GM12878 (cell line): ENCODE data around the gene LENG9. TPM values are rescaled to one million over a fixed set of nuclear protein-coding genes. Genes with fewer than 3 reads are reported as not detected.

Experiments
- ATAC-seq: fragments of 200-7000 bp; cut with Tn5 transposase; 3 replicates; pipeline ENCODE4 v1.9.1; 2020; ENCODE audit warnings: mild to moderate bottlenecking, moderate library complexity
- BruUV-seq: library from RNA; stranded (reverse); fragments of 400-500 nt; replicated peaks from 2 replicates; lab custom pipeline; 2021; lab: Mats Ljungman, UMichigan
- CTCF ChIA-PET: fragments of 300-600 bp; sonication (Branson Sonifier 250); formaldehyde crosslinking; extraction: SDS; loops from one replicate; lab custom pipeline; 2021; ENCODE audit warnings: inconsistent platforms; lab: Yijun Ruan, JAX
- POLR2A ChIA-PET: fragments of 350-600 bp; formaldehyde crosslinking; extraction: SDS; loops from one replicate; lab custom pipeline; 2021; ENCODE audit warnings: inconsistent platforms; lab: Charles Lee
- RAD21 ChIA-PET: fragments of 300-600 bp; sonication (Branson Sonifier 250); formaldehyde crosslinking; loops from one replicate; lab custom pipeline; 2023; ENCODE audit warnings: antibody characterized with exemption; ENCODE audit not compliant: unreplicated experiment; lab: Charles Lee
- SMC1A ChIA-PET: fragments of 300-600 bp; sonication (Branson Sonifier 250); formaldehyde crosslinking; loops from one replicate; lab custom pipeline; 2023; ENCODE audit not compliant: unreplicated experiment, uncharacterized antibody; lab: Charles Lee
- DNase-seq: peaks from one replicate; pipeline ENCODE4 v3.0.0-alpha.2; 2011; ENCODE audit warnings: low read depth, low spot score
- FAIRE-seq: peaks from 3 replicates; lab custom pipeline; 2011; peaks lifted over from hg19 to GRCh38; lab: Jason Lieb, UNC
- H2AFZ ChIP-seq: 2 replicates; pipeline ENCODE4 v1.6.0; 2011; ENCODE audit warnings: low read depth, low read length, control low read depth; ENCODE audit not compliant: control insufficient read depth
- H3K27ac ChIP-seq: 2 replicates; pipeline ENCODE4 v1.5.1; 2011; ENCODE audit warnings: control low read depth; ENCODE audit not compliant: control insufficient read depth, insufficient read depth
- H3K27me3 ChIP-seq, 2 experiments: replicated peaks in 1 of 2; 2 replicates each; pipeline versions ENCODE4 v1.6.0 to v1.6.1; 2011; ENCODE audit warnings: low read length in 1 of 2; ENCODE audit not compliant: control insufficient read depth in 2 of 2, insufficient read depth in 2 of 2
- H3K36me3 ChIP-seq, 2 experiments: 2 replicates each; pipeline ENCODE4 v1.5.1; 2011; ENCODE audit warnings: low read length in 1 of 2; ENCODE audit not compliant: control insufficient read depth in 2 of 2, insufficient read depth in 2 of 2
- H3K4me1 ChIP-seq: 2 replicates; pipeline ENCODE4 v1.6.1; 2011; ENCODE audit warnings: mild to moderate bottlenecking, low read length, moderate library complexity, mixed read lengths; ENCODE audit not compliant: control insufficient read depth, insufficient read depth
- H3K4me2 ChIP-seq: 2 replicates; pipeline ENCODE4 v1.6.0; 2011; ENCODE audit warnings: control low read depth; ENCODE audit not compliant: control insufficient read depth, insufficient read depth
- H3K4me3 ChIP-seq: fragments of 200-600 bp; sonication (generic); 2 replicates; pipeline ENCODE4 v1.5.1; 2016
- H3K79me2 ChIP-seq: 2 replicates; pipeline ENCODE4 v1.6.0; 2011; ENCODE audit warnings: low read length; ENCODE audit not compliant: control insufficient read depth, insufficient read depth
- H3K9ac ChIP-seq: 2 replicates; pipeline ENCODE4 v1.8.0; 2011; ENCODE audit warnings: low read length, control low read depth, mixed read lengths; ENCODE audit not compliant: control insufficient read depth, insufficient read depth
- H3K9me3 ChIP-seq: replicated peaks from 3 replicates; pipeline ENCODE4 v1.5.1; 2011; ENCODE audit warnings: mild to moderate bottlenecking, low read length; ENCODE audit not compliant: control insufficient read depth, insufficient read depth
- H4K20me1 ChIP-seq: 2 replicates; pipeline ENCODE4 v1.6.0; 2011; ENCODE audit not compliant: control insufficient read depth, insufficient read depth
- ASH2L ChIP-seq: fragments of 300-600, 200-600 bp; sonication (generic); IDR thresholded peaks from 2 replicates; pipeline ENCODE4 v1.6.1; 2017; ENCODE audit warnings: low read depth, mild to moderate bottlenecking, borderline replicate concordance
- MTA3 ChIP-seq: IDR thresholded peaks from 2 replicates; pipeline ENCODE4 v1.6.1; 2012; ENCODE audit warnings: low read length, inconsistent platforms, borderline replicate concordance
- MXI1 ChIP-seq: fragments of 150-350 bp; IDR thresholded peaks from 2 replicates; pipeline ENCODE4 v1.6.1; 2011; ENCODE audit warnings: low read depth, mild to moderate bottlenecking, inconsistent platforms, low read length, improper control_type of control experiment
- MYC ChIP-seq: IDR thresholded peaks from 2 replicates; pipeline ENCODE4 v1.6.1; 2011; ENCODE audit warnings: mild to moderate bottlenecking, low read length, moderate library complexity, inconsistent platforms; ENCODE audit not compliant: insufficient read depth, insufficient replicate concordance, insufficient read length, severe bottlenecking
- RCOR1 ChIP-seq: conservative IDR thresholded peaks from 2 replicates; pipeline ENCODE4 v1.6.1; 2012; ENCODE audit warnings: low read depth, low read length, improper control_type of control experiment
- SP1 ChIP-seq: IDR thresholded peaks from one replicate; pipeline ENCODE4 v1.6.1; 2011; ENCODE audit warnings: low read depth, low read length
- STAT3 ChIP-seq: IDR thresholded peaks from 2 replicates; pipeline ENCODE4 v1.6.1; 2011; ENCODE audit warnings: low read depth, low read length, improper control_type of control experiment
- TCF12 ChIP-seq: IDR thresholded peaks from 2 replicates; pipeline ENCODE4 v1.6.1; 2011; ENCODE audit warnings: low read depth, mild to moderate bottlenecking, low read length
- TCF3 ChIP-seq: IDR thresholded peaks from 2 replicates; pipeline ENCODE4 v1.6.1; 2012; ENCODE audit warnings: low read depth, mild to moderate bottlenecking, low read length, borderline replicate concordance; ENCODE audit not compliant: insufficient read depth
- YBX1 ChIP-seq: fragments of 450-650 bp; IDR thresholded peaks from 2 replicates; pipeline ENCODE4 v1.6.1; 2016; ENCODE audit warnings: antibody characterized with exemption
- WGBS: methylation state at CpG from one replicate; pipeline ENCODE4 v1.1.6; 2016; ENCODE audit warnings: low lambda C conversion rate; ENCODE audit not compliant: insufficient replicate concordance, insufficient coverage; ENCODE audit errors: missing lambda C conversion rate; 5-methylcytosine and 5-hydroxymethylcytosine counted together
- in situ Hi-C: fragments of 300-500 bp; cut with MboI; formaldehyde crosslinking; loops from 9 replicates; pipeline ENCODE4 v1.14.3; 2018; ENCODE audit warnings: mixed read lengths
- intact Hi-C: fragments of 100-400 bp; cut with micrococcal nuclease; formaldehyde crosslinking; loops from one replicate; pipeline ENCODE4 v1.14.2; 2022; ENCODE audit not compliant: unreplicated experiment
- polyA plus RNA-seq, 11 experiments: library from polyadenylated mRNA; depleted of rRNA in 4 of 11; unstranded in 6 of 11; stranded (reverse) in 5 of 11; fragments of >200 nt; fragmentation: Nextera tagmentation in 4 of 11; fragmentation: Illumina TruSeq in 1 of 11; extraction: Ambion mirVana in 4 of 11; extraction: Trizol in 1 of 11; gene quantifications; 1 replicate in 1 of 11; 2 replicates in 10 of 11; pipeline versions ENCODE4 v1.2.1 to v1.2.3, GENCODE V29; 2011 to 2016; ENCODE audit warnings: inconsistent platforms in 2 of 11, missing spikeins in 2 of 11, low read depth in 1 of 11
- total RNA-seq, 4 experiments: library from RNA; depleted of rRNA in 3 of 4; stranded (reverse); fragments of >200 nt in 3 of 4; fragmentation: Illumina TruSeq in 1 of 4; extraction: Trizol in 1 of 4; gene quantifications; 2 replicates each; pipeline versions ENCODE4 v1.2.1 to v1.2.3, GENCODE V29; 2013 to 2021
- TF ChIP-seq, protein P1 (sequence below): fragments of 450-650 bp; IDR thresholded peaks from 2 replicates; pipeline ENCODE4 v1.6.1; 2017; ENCODE audit warnings: mild to moderate bottlenecking, moderate library complexity

Gene LENG9
- total and polyA plus RNA-seq, 10 of the 15 experiments (the other 5 are each of a cell fraction or from before 2014, with no cell fraction given) = 0.09 to 2.9 (median 0.76) TPM; not detected in 1

DNA sequence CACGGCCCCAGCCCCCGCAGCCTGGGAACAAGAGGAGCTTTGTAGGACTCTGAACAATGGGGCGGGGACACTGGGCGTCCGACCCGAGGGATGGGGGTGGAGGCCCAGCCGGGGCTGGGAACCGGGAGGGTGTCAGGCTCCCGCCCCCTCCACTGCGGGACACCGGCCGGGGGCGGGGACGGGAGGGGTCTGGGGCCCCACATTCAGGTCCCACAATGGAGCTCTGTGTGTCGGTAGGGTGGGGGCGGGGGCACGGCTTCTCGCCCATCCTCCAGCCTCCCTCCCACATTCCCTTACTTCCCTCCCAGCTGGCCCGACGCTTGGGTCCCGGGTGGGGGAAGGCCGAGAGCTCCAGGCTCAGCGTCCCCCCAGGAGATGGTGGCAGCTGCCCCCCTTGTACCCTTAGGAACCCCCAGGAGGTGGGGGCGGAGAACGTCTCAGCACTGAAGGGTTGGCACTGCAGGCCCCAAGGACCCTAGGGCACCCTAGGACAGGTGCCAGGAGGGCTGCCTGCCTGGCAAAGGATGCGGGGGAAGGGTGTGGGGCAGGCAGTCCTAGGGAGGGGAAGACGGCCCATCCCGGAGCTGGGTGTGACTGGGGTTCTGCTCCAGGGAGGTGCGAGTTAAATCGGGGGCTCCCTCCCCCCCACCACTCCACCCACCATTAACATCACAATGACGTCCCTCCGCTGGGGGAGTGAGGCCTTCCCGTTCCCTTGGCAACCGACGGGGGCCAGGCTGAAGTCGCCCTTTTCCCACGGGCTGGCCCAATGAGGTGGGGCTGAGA, 43.0 kb downstream of the LENG9 start:
- ChIA-PET RAD21 (no interaction called here), CTCF (no interaction called here), SMC1A (interaction anchor here (1.3 kb wide), 1 partner anchor 30 kb away, joined by 3 read pairs; no protein-coding TSS in a partner anchor), POLR2A (no interaction called here)
- BruUV-seq = no TSS peak
- DNase-seq = no peak
- intact Hi-C loops (no loop called here), in situ Hi-C loops (no loop called here)
- Histone ChIP-seq H3K36me3 (no peaks in the 10 kb centered on the region), H4K20me1 (no peaks in the 10 kb centered on the region), H3K4me3 (no peak overlapping the region), H3K27ac (no peak overlapping the region), H3K9ac (no peak overlapping the region), H2AFZ (no peak overlapping the region), H3K79me2 (no peaks in the 10 kb centered on the region), H3K27me3 (peaks cover 0 to 3% of the 10 kb centered on the region in 2 experiments; a peak in 2 of 4 replicates), H3K4me2 (no peak overlapping the region), H3K9me3 (no peaks in the 10 kb centered on the region), H3K4me1 (peaks cover 8% of the 10 kb centered on the region)
- no peak for ATAC-seq
- TF ChIP-seq TCF12 = no peak
- TF ChIP-seq, protein P1, sequence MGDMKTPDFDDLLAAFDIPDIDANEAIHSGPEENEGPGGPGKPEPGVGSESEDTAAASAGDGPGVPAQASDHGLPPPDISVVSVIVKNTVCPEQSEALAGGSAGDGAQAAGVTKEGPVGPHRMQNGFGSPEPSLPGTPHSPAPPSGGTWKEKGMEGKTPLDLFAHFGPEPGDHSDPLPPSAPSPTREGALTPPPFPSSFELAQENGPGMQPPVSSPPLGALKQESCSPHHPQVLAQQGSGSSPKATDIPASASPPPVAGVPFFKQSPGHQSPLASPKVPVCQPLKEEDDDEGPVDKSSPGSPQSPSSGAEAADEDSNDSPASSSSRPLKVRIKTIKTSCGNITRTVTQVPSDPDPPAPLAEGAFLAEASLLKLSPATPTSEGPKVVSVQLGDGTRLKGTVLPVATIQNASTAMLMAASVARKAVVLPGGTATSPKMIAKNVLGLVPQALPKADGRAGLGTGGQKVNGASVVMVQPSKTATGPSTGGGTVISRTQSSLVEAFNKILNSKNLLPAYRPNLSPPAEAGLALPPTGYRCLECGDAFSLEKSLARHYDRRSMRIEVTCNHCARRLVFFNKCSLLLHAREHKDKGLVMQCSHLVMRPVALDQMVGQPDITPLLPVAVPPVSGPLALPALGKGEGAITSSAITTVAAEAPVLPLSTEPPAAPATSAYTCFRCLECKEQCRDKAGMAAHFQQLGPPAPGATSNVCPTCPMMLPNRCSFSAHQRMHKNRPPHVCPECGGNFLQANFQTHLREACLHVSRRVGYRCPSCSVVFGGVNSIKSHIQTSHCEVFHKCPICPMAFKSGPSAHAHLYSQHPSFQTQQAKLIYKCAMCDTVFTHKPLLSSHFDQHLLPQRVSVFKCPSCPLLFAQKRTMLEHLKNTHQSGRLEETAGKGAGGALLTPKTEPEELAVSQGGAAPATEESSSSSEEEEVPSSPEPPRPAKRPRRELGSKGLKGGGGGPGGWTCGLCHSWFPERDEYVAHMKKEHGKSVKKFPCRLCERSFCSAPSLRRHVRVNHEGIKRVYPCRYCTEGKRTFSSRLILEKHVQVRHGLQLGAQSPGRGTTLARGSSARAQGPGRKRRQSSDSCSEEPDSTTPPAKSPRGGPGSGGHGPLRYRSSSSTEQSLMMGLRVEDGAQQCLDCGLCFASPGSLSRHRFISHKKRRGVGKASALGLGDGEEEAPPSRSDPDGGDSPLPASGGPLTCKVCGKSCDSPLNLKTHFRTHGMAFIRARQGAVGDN = no peak
- TF ChIP-seq STAT3 = no peak
- TF ChIP-seq MTA3 = no peak
- TF ChIP-seq MYC = no peak
- TF ChIP-seq SP1 = no peak
- no peak for TF ChIP-seq MXI1
- TF ChIP-seq TCF3 = no peak
- no peak for TF ChIP-seq RCOR1
- no peak for TF ChIP-seq YBX1
- TF ChIP-seq ASH2L = no peak
- WGBS = 34% methylated on average over 16 of the region's 37 CpGs
- FAIRE-seq = no peak
